Loucy (cell line): ENCODE results near the gene TIMM17B.

Experiments used
- H2AFZ ChIP-seq: fragments of 200-600 bp; sonication (generic); 2 replicates; pipeline ENCODE4 v1.6.0; 2016; ENCODE audit warnings: antibody characterized with exemption, mild to moderate bottlenecking, low read length, moderate library complexity
- H3F3A ChIP-seq: fragments of 200-600 bp; 2 replicates; pipeline ENCODE4 v1.6.0; 2016; ENCODE audit warnings: antibody characterized with exemption, low read depth, mild to moderate bottlenecking
- H3K27me3 ChIP-seq: fragments of 200-600 bp; sonication (generic); 2 replicates; pipeline ENCODE4 v1.6.1; 2014; ENCODE audit warnings: low read length, mild to moderate bottlenecking; ENCODE audit not compliant: insufficient read depth, poor library complexity, severe bottlenecking
- H3K36me3 ChIP-seq: fragments of 200-600 bp; sonication (generic); 2 replicates; pipeline ENCODE4 v1.6.1; 2016; ENCODE audit warnings: low read length; ENCODE audit not compliant: insufficient read depth
- H3K4me1 ChIP-seq: fragments of 200-600 bp; sonication (generic); 2 replicates; pipeline ENCODE4 v1.5.1; 2014; ENCODE audit warnings: low read length, mild to moderate bottlenecking; ENCODE audit not compliant: insufficient read depth, poor library complexity, severe bottlenecking
- H3K4me2 ChIP-seq: fragments of 200-600 bp; sonication (generic); 2 replicates; pipeline ENCODE4 v1.6.0; 2014; ENCODE audit warnings: antibody characterized with exemption, low read length, low read depth, mild to moderate bottlenecking; ENCODE audit not compliant: poor library complexity, severe bottlenecking
- H3K4me3 ChIP-seq: fragments of 200-600 bp; sonication (generic); 2 replicates; pipeline ENCODE4 v1.5.1; 2014; ENCODE audit warnings: low read length, mild to moderate bottlenecking, mixed read lengths; ENCODE audit not compliant: poor library complexity, severe bottlenecking
- H3K79me2 ChIP-seq: fragments of 200-600 bp; sonication (generic); 2 replicates; pipeline ENCODE4 v1.6.1; 2014; ENCODE audit warnings: low read length; ENCODE audit not compliant: insufficient read depth
- H3K9ac ChIP-seq: fragments of 200-600 bp; sonication (generic); 2 replicates; pipeline ENCODE4 v1.6.0; 2014; ENCODE audit warnings: mild to moderate bottlenecking, low read depth, low read length, moderate library complexity; ENCODE audit not compliant: poor library complexity, severe bottlenecking
- H3K9me2 ChIP-seq: fragments of 200-600 bp; sonication (generic); replicated peaks from 2 replicates; pipeline ENCODE4 v1.6.1; 2016; ENCODE audit warnings: low read depth, low read length, mixed read lengths
- H3K9me3 ChIP-seq: fragments of 200-600 bp; sonication (generic); 2 replicates; pipeline ENCODE4 v1.6.1; 2014; ENCODE audit warnings: mild to moderate bottlenecking, antibody characterized with exemption, low read length, low read depth; ENCODE audit not compliant: insufficient read depth
- H4K20me1 ChIP-seq: fragments of 200-600 bp; sonication (generic); 2 replicates; pipeline ENCODE4 v1.6.0; 2014; ENCODE audit warnings: antibody characterized with exemption, low read length, mild to moderate bottlenecking; ENCODE audit not compliant: insufficient read depth, poor library complexity, severe bottlenecking
- EZH2phosphoT487 ChIP-seq: fragments of 200-600 bp; IDR thresholded peaks from 2 replicates; pipeline ENCODE4 v1.6.1; 2018; ENCODE audit warnings: antibody characterized with exemption, mild to moderate bottlenecking, moderate library complexity, borderline replicate concordance
- TF ChIP-seq, protein P1 (sequence below): fragments of 200-600 bp; sonication (generic); conservative IDR thresholded peaks from 2 replicates; pipeline ENCODE4 v1.5.1; 2014; ENCODE audit warnings: mild to moderate bottlenecking, antibody characterized with exemption, low read length

The TIMM17B gene

DNA sequence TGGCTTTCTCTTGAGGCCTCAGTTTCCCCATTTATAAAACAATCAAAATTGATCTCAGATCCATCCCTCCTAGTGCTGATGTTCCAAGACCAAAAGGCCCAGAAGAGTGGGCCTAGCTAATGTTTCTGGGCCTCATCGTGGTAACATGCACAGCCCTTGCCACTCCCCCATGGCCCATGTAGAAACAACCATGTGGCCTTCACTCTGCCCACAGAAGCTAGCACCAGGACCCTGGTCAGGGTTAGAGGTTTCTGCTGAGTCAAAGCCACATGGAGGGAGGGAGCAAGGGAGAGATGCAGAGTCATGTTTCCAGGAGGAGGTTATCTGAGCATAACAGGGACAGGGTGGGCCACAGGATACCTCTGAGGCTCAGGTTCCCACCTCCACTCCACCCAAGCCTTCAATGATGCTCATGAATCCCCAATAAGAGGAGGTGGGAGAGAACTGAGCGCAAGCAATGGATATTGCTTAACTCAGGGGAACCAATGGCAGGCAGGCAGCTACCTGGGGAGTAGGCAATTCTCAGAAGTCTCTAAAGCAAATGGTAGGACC, 42.9 kb upstream of the TIMM17B start:
- no peaks in the 10 kb centered on the region for H3K9me2 ChIP-seq
- peaks cover 5% of the 10 kb centered on the region for H3K4me1 ChIP-seq
- H3K4me2 ChIP-seq, result no peak overlapping the region
- no peaks in the 10 kb centered on the region for H3F3A ChIP-seq
- no peak overlapping the region for H2AFZ ChIP-seq
- peaks cover 6% of the 10 kb centered on the region for H4K20me1 ChIP-seq
- H3K36me3 ChIP-seq, result peaks cover 34% of the 10 kb centered on the region; the same call in 1 of the 2 replicates
- TF ChIP-seq EZH2phosphoT487, result no peak
- TF ChIP-seq, protein P1, sequence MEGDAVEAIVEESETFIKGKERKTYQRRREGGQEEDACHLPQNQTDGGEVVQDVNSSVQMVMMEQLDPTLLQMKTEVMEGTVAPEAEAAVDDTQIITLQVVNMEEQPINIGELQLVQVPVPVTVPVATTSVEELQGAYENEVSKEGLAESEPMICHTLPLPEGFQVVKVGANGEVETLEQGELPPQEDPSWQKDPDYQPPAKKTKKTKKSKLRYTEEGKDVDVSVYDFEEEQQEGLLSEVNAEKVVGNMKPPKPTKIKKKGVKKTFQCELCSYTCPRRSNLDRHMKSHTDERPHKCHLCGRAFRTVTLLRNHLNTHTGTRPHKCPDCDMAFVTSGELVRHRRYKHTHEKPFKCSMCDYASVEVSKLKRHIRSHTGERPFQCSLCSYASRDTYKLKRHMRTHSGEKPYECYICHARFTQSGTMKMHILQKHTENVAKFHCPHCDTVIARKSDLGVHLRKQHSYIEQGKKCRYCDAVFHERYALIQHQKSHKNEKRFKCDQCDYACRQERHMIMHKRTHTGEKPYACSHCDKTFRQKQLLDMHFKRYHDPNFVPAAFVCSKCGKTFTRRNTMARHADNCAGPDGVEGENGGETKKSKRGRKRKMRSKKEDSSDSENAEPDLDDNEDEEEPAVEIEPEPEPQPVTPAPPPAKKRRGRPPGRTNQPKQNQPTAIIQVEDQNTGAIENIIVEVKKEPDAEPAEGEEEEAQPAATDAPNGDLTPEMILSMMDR, result no peak
- peaks cover 37% of the 10 kb centered on the region for H3K79me2 ChIP-seq
- no peak overlapping the region for H3K4me3 ChIP-seq
- H3K9ac ChIP-seq, result no peak overlapping the region
- no peaks in the 10 kb centered on the region for H3K27me3 ChIP-seq
- H3K9me3 ChIP-seq, result no peaks in the 10 kb centered on the region

DNA sequence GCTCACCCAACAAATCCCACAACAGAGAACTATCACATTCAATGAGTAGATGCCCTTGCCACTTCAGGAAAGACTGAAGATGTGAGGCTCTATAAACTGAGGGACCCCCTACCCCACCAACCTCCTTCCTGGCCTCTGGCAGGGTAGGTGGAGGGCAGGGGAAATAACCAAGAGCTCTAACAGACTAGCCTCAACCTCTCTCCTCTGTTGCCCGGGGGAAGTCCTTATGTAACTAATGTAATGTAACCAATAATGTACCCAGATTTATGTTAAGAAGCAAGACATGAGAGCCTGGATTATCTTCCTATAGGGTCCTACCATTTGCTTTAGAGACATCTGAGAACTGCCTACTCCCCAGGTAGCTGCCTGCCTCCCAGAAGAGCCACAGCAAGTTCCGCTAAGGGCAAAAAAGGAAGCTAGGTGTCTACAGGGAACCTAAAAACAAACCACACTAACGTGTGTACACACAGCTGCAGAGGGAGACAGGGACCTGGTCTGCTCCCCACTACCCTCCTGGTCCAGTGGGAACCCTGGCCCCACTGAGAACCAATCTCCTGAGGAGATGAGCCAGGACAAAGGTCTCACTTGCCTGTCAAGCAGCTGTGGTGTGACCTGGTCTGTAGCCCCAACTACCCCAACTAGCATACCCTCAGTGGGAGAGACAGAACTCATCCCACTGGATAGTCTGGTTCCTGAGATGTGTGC, 42.1 kb upstream of the TIMM17B start:
- H3K9me3 ChIP-seq, result no peaks in the 10 kb centered on the region
- TF ChIP-seq, protein P1, result no peak
- TF ChIP-seq EZH2phosphoT487, result no peak
- H3K4me2 ChIP-seq, result no peak overlapping the region
- H3K9ac ChIP-seq, result no peak overlapping the region
- peaks cover 5% of the 10 kb centered on the region for H3K4me1 ChIP-seq
- H3K79me2 ChIP-seq, result peaks cover 35% of the 10 kb centered on the region; the same call in 1 of the 2 replicates
- H3K4me3 ChIP-seq, result no peak overlapping the region
- no peaks in the 10 kb centered on the region for H3K27me3 ChIP-seq
- H3K36me3 ChIP-seq, result peaks cover 42% of the 10 kb centered on the region; the same call in 1 of the 2 replicates
- H2AFZ ChIP-seq, result no peak overlapping the region
- H3K9me2 ChIP-seq, result no peaks in the 10 kb centered on the region
- H3F3A ChIP-seq, result no peaks in the 10 kb centered on the region
- peaks cover 5% of the 10 kb centered on the region for H4K20me1 ChIP-seq

DNA sequence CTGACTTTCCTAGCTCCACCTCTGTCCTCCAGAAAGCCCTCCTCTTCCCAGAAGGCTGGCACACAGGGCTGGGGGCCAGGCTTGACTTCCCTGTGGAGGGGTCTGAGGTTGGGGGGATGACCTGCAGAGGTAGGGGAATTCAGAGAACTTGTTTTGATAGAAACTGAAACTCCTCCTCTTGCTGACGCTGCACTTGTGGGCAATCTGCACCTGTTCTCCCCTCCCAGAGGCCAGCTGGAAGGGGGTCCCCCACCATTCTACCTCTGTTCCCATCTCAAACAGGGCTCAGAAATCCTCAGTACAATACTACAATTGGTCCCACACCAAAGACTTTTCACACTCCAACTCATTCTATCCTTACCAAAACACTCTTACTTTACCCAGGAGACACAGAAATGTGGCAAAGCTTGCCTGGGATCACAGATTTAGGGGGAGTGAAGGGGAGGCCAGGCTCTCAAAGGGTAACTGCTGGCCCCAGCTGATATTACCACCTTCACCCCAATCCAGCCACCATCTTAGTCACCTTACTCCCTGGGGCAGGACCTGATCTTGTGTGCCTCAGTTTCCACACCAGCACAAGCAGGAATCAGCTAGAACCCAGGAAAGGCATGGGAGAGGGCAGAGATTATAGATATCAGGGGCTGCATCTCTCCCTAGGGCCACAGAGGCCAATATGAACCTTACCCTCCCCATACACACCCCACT, 41.3 kb upstream of the TIMM17B start:
- H3K27me3 ChIP-seq, result no peaks in the 10 kb centered on the region
- peaks cover 46% of the 10 kb centered on the region; the same call in 1 of the 2 replicates for H3K36me3 ChIP-seq
- H3K9me3 ChIP-seq, result no peaks in the 10 kb centered on the region
- H3K79me2 ChIP-seq, result peaks cover 29% of the 10 kb centered on the region; the same call in 1 of the 2 replicates
- H3K4me3 ChIP-seq, result no peak overlapping the region
- no peak overlapping the region for H3K4me2 ChIP-seq
- peaks cover 5% of the 10 kb centered on the region for H3K4me1 ChIP-seq
- no peak overlapping the region for H3K9ac ChIP-seq
- H3F3A ChIP-seq, result no peaks in the 10 kb centered on the region
- H3K9me2 ChIP-seq, result no peaks in the 10 kb centered on the region
- TF ChIP-seq, protein P1, result no peak
- no peak for TF ChIP-seq EZH2phosphoT487
- H2AFZ ChIP-seq, result no peak overlapping the region
- peaks cover 5% of the 10 kb centered on the region for H4K20me1 ChIP-seq
